Prostate gland (tissue), 2 donors: Measurements from ENCODE around the gene FGFR1OP2.

Experiments
- POLR2A ChIP-seq: fragments of 450-650 bp; IDR thresholded peaks from one replicate; pipeline ENCODE4 v1.6.1; 2016; ENCODE audit warnings: antibody characterized with exemption, mild to moderate bottlenecking
- POLR2AphosphoS5 ChIP-seq: sonication (generic); formaldehyde crosslinking; IDR thresholded peaks from one replicate; pipeline ENCODE4 v1.6.1; 2017; ENCODE audit warnings: antibody characterized with exemption
- TF ChIP-seq, protein P1 (sequence below), 4 experiments: fragments of 200-600 bp in 2 of 4; fragments of 450-650 bp in 2 of 4; sonication (generic) in 2 of 4; IDR thresholded peaks; 1 replicate in 3 of 4; 2 replicates in 1 of 4; pipeline ENCODE4 v1.5.1; 2016 to 2019; ENCODE audit warnings: antibody characterized with exemption in 4 of 4, mild to moderate bottlenecking in 2 of 4, moderate library complexity in 2 of 4

DNA sequence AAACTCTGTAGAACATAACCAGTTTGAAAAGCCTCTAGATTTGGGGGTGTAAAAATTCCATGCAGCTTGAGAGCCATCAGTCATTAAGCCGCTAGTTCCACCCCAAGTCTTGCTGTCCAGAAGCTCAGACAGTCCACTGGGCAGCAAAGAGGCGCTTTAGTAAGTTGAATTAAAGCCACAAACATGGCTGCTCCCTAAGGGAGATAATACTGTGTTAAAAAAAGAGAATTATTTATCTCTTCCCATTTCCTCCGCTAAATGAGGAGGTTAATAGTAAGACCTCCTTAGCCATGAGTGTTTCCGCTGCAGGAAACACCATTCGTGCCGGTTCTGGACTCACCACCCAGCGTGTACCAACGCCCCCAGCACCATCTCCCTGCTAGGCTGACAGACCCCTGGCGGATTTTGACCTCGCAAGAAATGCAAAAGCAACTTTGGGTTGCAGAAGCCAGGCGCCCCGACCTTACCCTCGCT, 75.4 kb downstream of the FGFR1OP2 start:
- TF ChIP-seq POLR2A = no peak
- TF ChIP-seq, protein P1, sequence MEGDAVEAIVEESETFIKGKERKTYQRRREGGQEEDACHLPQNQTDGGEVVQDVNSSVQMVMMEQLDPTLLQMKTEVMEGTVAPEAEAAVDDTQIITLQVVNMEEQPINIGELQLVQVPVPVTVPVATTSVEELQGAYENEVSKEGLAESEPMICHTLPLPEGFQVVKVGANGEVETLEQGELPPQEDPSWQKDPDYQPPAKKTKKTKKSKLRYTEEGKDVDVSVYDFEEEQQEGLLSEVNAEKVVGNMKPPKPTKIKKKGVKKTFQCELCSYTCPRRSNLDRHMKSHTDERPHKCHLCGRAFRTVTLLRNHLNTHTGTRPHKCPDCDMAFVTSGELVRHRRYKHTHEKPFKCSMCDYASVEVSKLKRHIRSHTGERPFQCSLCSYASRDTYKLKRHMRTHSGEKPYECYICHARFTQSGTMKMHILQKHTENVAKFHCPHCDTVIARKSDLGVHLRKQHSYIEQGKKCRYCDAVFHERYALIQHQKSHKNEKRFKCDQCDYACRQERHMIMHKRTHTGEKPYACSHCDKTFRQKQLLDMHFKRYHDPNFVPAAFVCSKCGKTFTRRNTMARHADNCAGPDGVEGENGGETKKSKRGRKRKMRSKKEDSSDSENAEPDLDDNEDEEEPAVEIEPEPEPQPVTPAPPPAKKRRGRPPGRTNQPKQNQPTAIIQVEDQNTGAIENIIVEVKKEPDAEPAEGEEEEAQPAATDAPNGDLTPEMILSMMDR (IDR thresholded peaks at IDR 0.05) = no peak
- no peak for TF ChIP-seq POLR2AphosphoS5
